NCI-H748 (cell line): ENCODE data around the gene FAM98B.

ENCODE experiments used
- DNase-seq: peaks from one replicate; lab custom pipeline; 2025; ENCODE audit not compliant: unreplicated experiment; lab: John Stamatoyannopoulos, UW

FAM98B gene

GRCh38 chr15:38504680-38505467, 50.9 kb downstream of the FAM98B start:
- DNase-seq: no peak

- no peak for DNase-seq
Measured at GRCh38 chr15:38506997-38507396, 53.1 kb downstream of the FAM98B start.

GRCh38 chr15:38507570-38507969, 53.6 kb downstream of the FAM98B start:
- peak; percentile 6 for DNase-seq

- DNase-seq: no peak
Measured at GRCh38 chr15:38508647-38509046, 54.7 kb downstream of the FAM98B start.

- no peak for DNase-seq
Measured at GRCh38 chr15:38509152-38509551, 55.2 kb downstream of the FAM98B start.

- no peak for DNase-seq
Measured at GRCh38 chr15:38512901-38513300, 59.0 kb downstream of the FAM98B start.

GRCh38 chr15:38514601-38515000, 60.7 kb downstream of the FAM98B start:
- DNase-seq: no peak

GRCh38 chr15:38516626-38517025, 62.7 kb downstream of the FAM98B start:
- no peak for DNase-seq

GRCh38 chr15:38517312-38517975, 63.5 kb downstream of the FAM98B start:
- DNase-seq: no peak

GRCh38 chr15:38518084-38518483, 64.2 kb downstream of the FAM98B start:
- DNase-seq: no peak

- DNase-seq: no peak
Measured at GRCh38 chr15:38520035-38520434, 66.1 kb downstream of the FAM98B start.

- DNase-seq: no peak
Measured at GRCh38 chr15:38521316-38521715, 67.4 kb downstream of the FAM98B start.

- DNase-seq: no peak
Measured at GRCh38 chr15:38522922-38523321, 69.0 kb downstream of the FAM98B start.

GRCh38 chr15:38524156-38524555, 70.2 kb downstream of the FAM98B start:
- DNase-seq: no peak

- DNase-seq: no peak
Measured at GRCh38 chr15:38525489-38525888, 71.6 kb downstream of the FAM98B start.

GRCh38 chr15:38526158-38526557, 72.2 kb downstream of the FAM98B start:
- no peak for DNase-seq

- no peak for DNase-seq
Measured at GRCh38 chr15:38528294-38528693, 74.4 kb downstream of the FAM98B start.

- no peak for DNase-seq
Measured at GRCh38 chr15:38530113-38530512, 76.2 kb downstream of the FAM98B start.

- DNase-seq: no peak
Measured at GRCh38 chr15:38531509-38531908, 77.6 kb downstream of the FAM98B start.

- DNase-seq: no peak
Measured at GRCh38 chr15:38532728-38533127, 78.8 kb downstream of the FAM98B start.

- no peak for DNase-seq
Measured at GRCh38 chr15:38533416-38533915, 79.5 kb downstream of the FAM98B start.

- no peak for DNase-seq
Measured at GRCh38 chr15:38533926-38534325, 80.0 kb downstream of the FAM98B start.
